ENCODE measurements around the gene KRTAP29-1.
"Not testable (repeated sequence)": the region's sequence is repeated elsewhere in the genome, so short reads cannot be mapped to it uniquely, and the experiment has no call there.

The KRTAP29-1 gene

GRCh38 chr17:41302981-41303380 is 330 bp upstream of the KRTAP29-1 start:
- no peak for DNase-seq (ENCODE audit: low read depth in 3 of 3, low spot score in 1 of 3)

GRCh38 chr17:41301204-41301790 is 1.4 kb downstream of the KRTAP29-1 start:
- no peak for DNase-seq (ENCODE audit: low read depth in 3 of 3, low spot score in 1 of 3)

GRCh38 chr17:41298458-41299135 is 4.1 kb downstream of the KRTAP29-1 start:
- no peak for DNase-seq (ENCODE audit: low read depth in 3 of 3, low spot score in 1 of 3)

- no peak for DNase-seq (ENCODE audit: low read depth in 3 of 3, low spot score in 1 of 3)
These were observed 5.8 kb downstream of the KRTAP29-1 start for GRCh38 chr17:41296846-41297245.

- no peak for DNase-seq (ENCODE audit: low read depth in 3 of 3, low spot score in 1 of 3)
These were observed 8.6 kb downstream of the KRTAP29-1 start for GRCh38 chr17:41294016-41294415.

- no peak for DNase-seq (ENCODE audit: low read depth in 3 of 3, low spot score in 1 of 3)
These were observed 15.6 kb downstream of the KRTAP29-1 start for GRCh38 chr17:41287050-41287449.

- DNase-seq (ENCODE audit: low read depth in 3 of 3, low spot score in 1 of 3) = no peak
These were observed 18.1 kb downstream of the KRTAP29-1 start for GRCh38 chr17:41284546-41284945.

- no peak for DNase-seq (ENCODE audit: low read depth in 3 of 3, low spot score in 1 of 3)
These were observed 18.6 kb downstream of the KRTAP29-1 start for GRCh38 chr17:41284043-41284442.

GRCh38 chr17:41278176-41278955 is 24.3 kb downstream of the KRTAP29-1 start:
- DNase-seq (ENCODE audit: low read depth in 3 of 3, low spot score in 1 of 3) = no peak

GRCh38 chr17:41275648-41276190 is 26.9 kb downstream of the KRTAP29-1 start, which contains the start of gene KRTAP9-7:
TSS of gene KRTAP9-7 (plus strand) at chr17:41275698. CDS start at chr17:41275698, 0 bp downstream.
- DNase-seq (ENCODE audit: low read depth in 3 of 3, low spot score in 1 of 3) = not testable (repeated sequence)

GRCh38 chr17:41271858-41272257 is 30.8 kb downstream of the KRTAP29-1 start:
- DNase-seq (ENCODE audit: low read depth in 3 of 3, low spot score in 1 of 3) = no peak

- not testable (repeated sequence) for DNase-seq (ENCODE audit: low read depth in 3 of 3, low spot score in 1 of 3)
These were observed 31.3 kb downstream of the KRTAP29-1 start for GRCh38 chr17:41271323-41271722.

GRCh38 chr17:41267711-41268110 is 34.9 kb downstream of the KRTAP29-1 start:
- no peak for DNase-seq (ENCODE audit: low read depth in 3 of 3, low spot score in 1 of 3)

- DNase-seq (ENCODE audit: low read depth in 3 of 3, low spot score in 1 of 3) = no peak
These were observed 37.6 kb downstream of the KRTAP29-1 start, which contains the start of gene KRTAP9-6 for GRCh38 chr17:41265078-41265477. TSS of gene KRTAP9-6 (plus strand) at chr17:41265378. CDS start at chr17:41265378, 0 bp downstream.

- no peak for DNase-seq (ENCODE audit: low read depth in 3 of 3, low spot score in 1 of 3)
These were observed 38.1 kb downstream of the KRTAP29-1 start for GRCh38 chr17:41264599-41264998.

GRCh38 chr17:41263212-41263611 is 39.4 kb downstream of the KRTAP29-1 start:
- DNase-seq (ENCODE audit: low read depth in 3 of 3, low spot score in 1 of 3) = no peak

- no peak for DNase-seq (ENCODE audit: low read depth in 3 of 3, low spot score in 1 of 3)
These were observed 44.2 kb downstream of the KRTAP29-1 start for GRCh38 chr17:41258406-41258805.

- no peak for DNase-seq (ENCODE audit: low read depth in 3 of 3, low spot score in 1 of 3)
These were observed 46.4 kb downstream of the KRTAP29-1 start for GRCh38 chr17:41256291-41256685.

- DNase-seq (ENCODE audit: low read depth in 3 of 3, low spot score in 1 of 3) = not testable (repeated sequence)
These were observed 47.0 kb downstream of the KRTAP29-1 start, which contains the start of gene KRTAP9-9 for GRCh38 chr17:41255381-41256290. TSS of gene KRTAP9-9 (plus strand) at chr17:41255384.

- no peak for DNase-seq (ENCODE audit: low read depth in 3 of 3, low spot score in 1 of 3)
These were observed 47.8 kb downstream of the KRTAP29-1 start for GRCh38 chr17:41254861-41255260.
